Skeletal muscle cell (primary cell): ENCODE results near the gene SLCO1A2.

ENCODE experiments used
- DNase-seq: peaks from one replicate; pipeline ENCODE4 v3.0.0-alpha.2; 2010; ENCODE audit warnings: low read depth
- H3K4me3 ChIP-seq: 2 replicates; pipeline ENCODE4 v1.5.1; 2011; ENCODE audit warnings: low read depth, mild to moderate bottlenecking, control low read depth, low read length, moderate library complexity

SLCO1A2 gene

GRCh38 chr12:21223930-21224329 is 110.8 kb downstream of the SLCO1A2 start:
- H3K4me3 ChIP-seq = no peak overlapping the region
- no peak for DNase-seq

- no peak overlapping the region for H3K4me3 ChIP-seq
- no peak for DNase-seq
Observed at GRCh38 chr12:21221778-21222177, 112.9 kb downstream of the SLCO1A2 start.

- no peak for DNase-seq
- H3K4me3 ChIP-seq = no peak overlapping the region
Observed at GRCh38 chr12:21221072-21221471, 113.6 kb downstream of the SLCO1A2 start.

GRCh38 chr12:21220266-21220665 is 114.5 kb downstream of the SLCO1A2 start:
- DNase-seq = no peak
- no peak overlapping the region for H3K4me3 ChIP-seq

GRCh38 chr12:21219206-21219605 is 115.5 kb downstream of the SLCO1A2 start:
- H3K4me3 ChIP-seq = no peak overlapping the region
- no peak for DNase-seq
